Fibroblast of skin of left biceps (primary cell): ENCODE measurements around the gene SLC4A9.

Experiments used
- DNase-seq, 2 experiments: peaks; one replicate each; pipeline ENCODE4 v3.0.0-alpha.2; 2013; ENCODE audit warnings: low read depth in 2 of 2

SLC4A9 gene

GRCh38 chr5:140362311-140362710 is 2.3 kb downstream of the SLC4A9 start:
- no peak for DNase-seq

GRCh38 chr5:140362875-140363630 is 3.1 kb downstream of the SLC4A9 start:
- no peak for DNase-seq

- no peak for DNase-seq
These were observed 3.9 kb downstream of the SLC4A9 start for GRCh38 chr5:140363631-140364471.

- no peak for DNase-seq
These were observed 4.4 kb downstream of the SLC4A9 start for GRCh38 chr5:140364472-140364765.

GRCh38 chr5:140365282-140365681 is 5.3 kb downstream of the SLC4A9 start:
- DNase-seq = no peak

GRCh38 chr5:140365941-140366340 is 5.9 kb downstream of the SLC4A9 start:
- no peak for DNase-seq

- no peak for DNase-seq
These were observed 6.7 kb downstream of the SLC4A9 start for GRCh38 chr5:140366589-140367255.

- no peak for DNase-seq
These were observed 7.4 kb downstream of the SLC4A9 start for GRCh38 chr5:140367256-140368013.

GRCh38 chr5:140371356-140372151 is 11.6 kb downstream of the SLC4A9 start:
- no peak for DNase-seq

- peak; percentile 43 to 46 for DNase-seq
These were observed 13.0 kb downstream of the SLC4A9 start for GRCh38 chr5:140372971-140373487.

GRCh38 chr5:140381351-140381750 is 21.4 kb downstream of the SLC4A9 start:
- DNase-seq = no peak

GRCh38 chr5:140381972-140382371 is 22.0 kb downstream of the SLC4A9 start:
- no peak for DNase-seq

GRCh38 chr5:140382866-140383265 is 22.9 kb downstream of the SLC4A9 start:
- no peak for DNase-seq

- DNase-seq = no peak
These were observed 23.3 kb downstream of the SLC4A9 start for GRCh38 chr5:140383300-140383699.

- no peak for DNase-seq
These were observed 28.1 kb downstream of the SLC4A9 start for GRCh38 chr5:140388052-140388451.

GRCh38 chr5:140391312-140391711 is 31.3 kb downstream of the SLC4A9 start:
- no peak for DNase-seq

GRCh38 chr5:140391732-140392131 is 31.7 kb downstream of the SLC4A9 start:
- DNase-seq = no peak

GRCh38 chr5:140393738-140394137 is 33.7 kb downstream of the SLC4A9 start:
- no peak for DNase-seq

GRCh38 chr5:140398379-140398811 is 38.4 kb downstream of the SLC4A9 start:
- no peak for DNase-seq

GRCh38 chr5:140399979-140400729 is 40.2 kb downstream of the SLC4A9 start:
- DNase-seq = no peak
